HCT116 (cell line): ENCODE results near the gene IGSF9. TPM values are rescaled to one million over a fixed set of nuclear protein-coding genes. Genes with fewer than 3 reads are reported as not detected.
A peak's percentile ranks its signal among the peaks of the same experiment; 100 is the strongest.

Experiments used
- ATAC-seq: fragments of 200-7000 bp; cut with Tn5 transposase; 2 replicates; pipeline ENCODE4 v1.9.1; 2020; ENCODE audit warnings: mild to moderate bottlenecking, moderate library complexity
- BruUV-seq: library from RNA; stranded (reverse); fragments of 400-500 nt; replicated peaks from 2 replicates; lab custom pipeline; 2021; lab: Mats Ljungman, UMichigan
- CTCF ChIA-PET: fragments of 300-600 bp; sonication (Branson Sonifier 250); formaldehyde crosslinking; loops from one replicate; lab custom pipeline; 2021; ENCODE audit warnings: antibody characterized with exemption; lab: Charles Lee
- POLR2A ChIA-PET: fragments of 300-600, 350-600 bp; sonication (Branson Sonifier 250); formaldehyde crosslinking; loops from one replicate; lab custom pipeline; 2021; ENCODE audit warnings: antibody characterized with exemption; lab: Charles Lee
- RAD21 ChIA-PET, 2 experiments: fragments of 300-600 bp; sonication (Branson Sonifier 250); formaldehyde crosslinking; loops; one replicate each; lab custom pipeline; 2023; ENCODE audit warnings: low total read pairs in 2 of 2; ENCODE audit not compliant: uncharacterized antibody in 2 of 2, unreplicated experiment in 2 of 2, low non-redundant PET in 1 of 2; lab: Charles Lee
- DNase-seq: peaks from one replicate; pipeline ENCODE4 v3.0.0-alpha.2; 2010; ENCODE audit warnings: low read depth, low spot score
- H2AFZ ChIP-seq: fragments of 200-600 bp; shearing (Covaris generic), sonication (generic); 2 replicates; pipeline ENCODE4 v1.6.1; 2017; ENCODE audit warnings: low read depth, mixed run types, mixed read lengths, antibody characterized with exemption, low read length; ENCODE audit not compliant: poor library complexity, severe bottlenecking
- H3K27ac ChIP-seq: 2 replicates; pipeline ENCODE4 v1.5.1; 2012; ENCODE audit warnings: low read depth, low read length
- H3K27me3 ChIP-seq: fragments of 200-600 bp; sonication (generic); 2 replicates; pipeline ENCODE4 v1.6.1; 2016; ENCODE audit warnings: mixed run types, low read length, mixed read lengths; ENCODE audit not compliant: insufficient read depth
- H3K36me3 ChIP-seq, 2 experiments: fragments of 200-500 bp in 1 of 2; fragments of 200-600 bp in 1 of 2; sonication (Bioruptor generic) in 1 of 2; sonication (generic) in 1 of 2; 2 replicates each; pipeline versions ENCODE4 v1.5.1 to v1.6.1; 2014 to 2016; ENCODE audit warnings: low read length in 2 of 2, inconsistent platforms in 1 of 2, mixed read lengths in 1 of 2, mixed run types in 1 of 2; ENCODE audit not compliant: insufficient read depth in 2 of 2, control insufficient read depth in 1 of 2
- H3K4me1 ChIP-seq, 2 experiments: fragments of 200-600 bp in 1 of 2; sonication (generic) in 1 of 2; 2 replicates each; pipeline versions ENCODE4 v1.5.1 to v1.6.1; 2012 to 2017; ENCODE audit warnings: low read length in 2 of 2, inconsistent platforms in 1 of 2, mild to moderate bottlenecking in 1 of 2, mixed read lengths in 1 of 2, mixed run types in 1 of 2, moderate library complexity in 1 of 2; ENCODE audit not compliant: insufficient read depth in 2 of 2, control insufficient read depth in 1 of 2
- H3K4me2 ChIP-seq: fragments of 200-600 bp; sonication (generic); 2 replicates; pipeline ENCODE4 v1.6.1; 2017; ENCODE audit warnings: mixed run types, low read length, mixed read lengths
- H3K4me3 ChIP-seq, 2 experiments: fragments of 200-600 bp in 1 of 2; sonication (generic) in 1 of 2; replicated peaks in 1 of 2; 2 replicates each; pipeline ENCODE4 v1.5.1; 2011 to 2016; ENCODE audit warnings: low read length in 2 of 2, control low read depth in 1 of 2, low read depth in 1 of 2, mild to moderate bottlenecking in 1 of 2, mixed read lengths in 1 of 2, mixed run types in 1 of 2
- H3K79me2 ChIP-seq: fragments of 200-600 bp; sonication (generic); 2 replicates; pipeline ENCODE4 v1.6.1; 2017; ENCODE audit warnings: mild to moderate bottlenecking, mixed run types, low read length, moderate library complexity, mixed read lengths; ENCODE audit not compliant: insufficient read depth
- H3K9ac ChIP-seq: fragments of 200-600 bp; sonication (generic); 2 replicates; pipeline ENCODE4 v1.6.1; 2016; ENCODE audit warnings: low read length, mixed read lengths
- H3K9me2 ChIP-seq: fragments of 200-600 bp; sonication (generic), shearing (Covaris generic); 2 replicates; pipeline ENCODE4 v1.6.1; 2017; ENCODE audit warnings: mixed run types, mild to moderate bottlenecking, moderate library complexity; ENCODE audit not compliant: insufficient read depth
- H3K9me3 ChIP-seq, 2 experiments: fragments of 200-500 bp in 1 of 2; fragments of 200-600 bp in 1 of 2; sonication (Bioruptor generic) in 1 of 2; sonication (generic) in 1 of 2; 2 replicates each; pipeline ENCODE4 v1.6.1; 2014 to 2017; ENCODE audit warnings: low read length in 2 of 2, mixed read lengths in 2 of 2, inconsistent platforms in 1 of 2, low read depth in 1 of 2, mild to moderate bottlenecking in 1 of 2, mixed run types in 1 of 2, moderate library complexity in 1 of 2; ENCODE audit not compliant: control insufficient read depth in 1 of 2, insufficient read depth in 1 of 2
- H4K20me1 ChIP-seq: fragments of 200-600 bp; sonication (generic), shearing (Covaris generic); 2 replicates; pipeline ENCODE4 v1.6.1; 2017; ENCODE audit warnings: mixed run types, mild to moderate bottlenecking, moderate library complexity; ENCODE audit not compliant: insufficient read depth
- CEBPB ChIP-seq: IDR thresholded peaks from 2 replicates; pipeline ENCODE4 v1.6.1; 2012; ENCODE audit warnings: low read depth
- CTCF ChIP-seq, 3 experiments: fragments of 200-600 bp in 1 of 3; sonication (generic) in 1 of 3; IDR thresholded peaks in 2 of 3; conservative IDR thresholded peaks in 1 of 3; 2 replicates each; pipeline ENCODE4 v1.5.1; 2012 to 2017; ENCODE audit warnings: low read depth in 2 of 3, low read length in 2 of 3, antibody characterized with exemption in 1 of 3, borderline replicate concordance in 1 of 3, control low read depth in 1 of 3, mild to moderate bottlenecking in 1 of 3, mixed read lengths in 1 of 3, mixed run types in 1 of 3, moderate library complexity in 1 of 3; ENCODE audit not compliant: insufficient read depth in 1 of 3
- EGR1 ChIP-seq: IDR thresholded peaks from 2 replicates; pipeline ENCODE4 v1.6.1; 2012; ENCODE audit warnings: low read depth
- EZH2 ChIP-seq: fragments of 200-600 bp; sonication (generic); IDR thresholded peaks from 2 replicates; pipeline ENCODE4 v1.6.1; 2017; ENCODE audit warnings: antibody characterized with exemption, mixed run types
- EZH2phosphoT487 ChIP-seq: fragments of 200-600 bp; IDR thresholded peaks from 2 replicates; pipeline ENCODE4 v1.6.1; 2018; ENCODE audit warnings: antibody characterized with exemption, borderline replicate concordance
- FOSL1 ChIP-seq: IDR thresholded peaks from 2 replicates; pipeline ENCODE4 v1.6.1; 2012; ENCODE audit warnings: low read depth
- JUND ChIP-seq: IDR thresholded peaks from 2 replicates; pipeline ENCODE4 v1.6.1; 2012
- MAX ChIP-seq: IDR thresholded peaks from 2 replicates; pipeline ENCODE4 v1.6.1; 2012
- RAD21 ChIP-seq: IDR thresholded peaks from 2 replicates; pipeline ENCODE4 v1.6.1; 2012; ENCODE audit warnings: low read depth, mild to moderate bottlenecking
- REST ChIP-seq: IDR thresholded peaks from 2 replicates; pipeline ENCODE4 v1.6.1; 2012; ENCODE audit warnings: low read depth
- TCF7L2 ChIP-seq: IDR thresholded peaks from 2 replicates; pipeline ENCODE4 v1.7.0; 2011; ENCODE audit warnings: borderline replicate concordance, inconsistent platforms; ENCODE audit not compliant: insufficient read depth, insufficient read length; ENCODE audit errors: extremely low read depth
- YY1 ChIP-seq: IDR thresholded peaks from 2 replicates; pipeline ENCODE4 v1.6.1; 2011; ENCODE audit warnings: low read length, low read depth, moderate library complexity, mild to moderate bottlenecking; ENCODE audit not compliant: insufficient replicate concordance; ENCODE audit errors: extremely low read depth
- intact Hi-C: fragments of 100-400 bp; cut with micrococcal nuclease; formaldehyde crosslinking; loops from 2 replicates; pipeline ENCODE4 v1.10.0; 2022
- total RNA-seq: library from RNA; stranded (reverse); gene quantifications from one replicate; pipeline ENCODE4 v1.2.1, GENCODE V29; 2021; ENCODE audit not compliant: unreplicated experiment

Gene IGSF9
- total RNA-seq, 1 experiment from 2014 or later, result 10.3 TPM

- intact Hi-C loops, result loop anchor here (2.0 to 10.0 kb wide), 4 partner anchors 36 to 756 kb away; no protein-coding TSS in a partner anchor
- no peak for TF ChIP-seq CEBPB
- TF ChIP-seq EZH2, result no peak
- TF ChIP-seq YY1, result no peak
- TF ChIP-seq REST, result no peak
- no peak for TF ChIP-seq RAD21
- TF ChIP-seq CTCF (IDR thresholded peaks at IDR 0.05 in 2 of 3, conservative IDR thresholded peaks at IDR 0.05 in 1 of 3; ENCODE audit: borderline replicate concordance in 1 of 3, insufficient read depth in 1 of 3, low read depth in 2 of 3, low read length in 2 of 3), result no peak
- TF ChIP-seq EZH2phosphoT487, result no peak
- no peak for TF ChIP-seq TCF7L2
- TF ChIP-seq FOSL1, result no peak
- TF ChIP-seq JUND, result no peak
- no peak for TF ChIP-seq MAX
- TF ChIP-seq EGR1, result no peak
- Histone ChIP-seq H3K9me3 (no peaks in the 10 kb centered on the region), H3K36me3 (no peaks in the 10 kb centered on the region), H3K27me3 (no peaks in the 10 kb centered on the region; the same call in 1 of the 2 replicates), H3K9me2 (no peaks in the 10 kb centered on the region), H3K4me3 (peak overlapping the region in 1 of 2 experiments; percentile 20; a peak in 1 of 4 replicates), H3K79me2 (no peaks in the 10 kb centered on the region), H3K9ac (0 out of 2 replicates have a peak overlapping the region, but pooled peaks have one; percentile 26), H4K20me1 (no peaks in the 10 kb centered on the region), H3K27ac (peak overlapping the region; percentile 48; the same call in 1 of the 2 replicates), H3K4me1 (peaks cover 11 to 23% of the 10 kb centered on the region in 2 experiments; a peak in 3 of 4 replicates), H2AFZ (no peak overlapping the region), H3K4me2 (peak overlapping the region; percentile 61)
- RAD21 ChIA-PET, result interaction anchor here (0.5 to 4.5 kb wide), 10 partner anchors 39 to 1922 kb away, joined by 3 to 38 read pairs (median 5); partner anchors contain the start of gene DUSP23 (in 1 of the 2)
- POLR2A ChIA-PET, result interaction anchor here (1.3 to 4.5 kb wide), 4 partner anchors 9 to 110 kb away, joined by 3 to 35 read pairs (median 7); partner anchors contain the start of gene DUSP23
- no TSS peak for BruUV-seq
- CTCF ChIA-PET, result interaction anchor here (0.7 to 8.5 kb wide), 15 partner anchors 8 to 758 kb away, joined by 3 to 249 read pairs (median 9); partner anchors contain the start of genes DUSP23 and FCRL6
- ATAC-seq, result no peak
- no peak for DNase-seq
These were observed 55.0 kb downstream of the IGSF9 start for GRCh38 chr1:159890390-159890789.
